Gastroesophageal sphincter (tissue), 4 donors: ENCODE measurements around the gene BACH2. TPM values are rescaled to one million over a fixed set of nuclear protein-coding genes. Genes with fewer than 3 reads are reported as not detected.

Experiments
- ATAC-seq: fragments of 150-250 bp; one replicate; pipeline ENCODE4 v1.9.1; 2016; ENCODE audit warnings: mild to moderate bottlenecking, moderate library complexity
- H3K27ac ChIP-seq, 4 donors: fragments of 200-600 bp; sonication (generic) in 3 of 4; 1 replicate in 3 of 4; 2 replicates in 1 of 4; pipeline ENCODE4 v1.5.1; 2016 to 2019
- H3K27me3 ChIP-seq: fragments of 200-600 bp; sonication (generic); one replicate; pipeline ENCODE4 v1.5.1; 2019
- H3K36me3 ChIP-seq, 2 donors: fragments of 200-600 bp; sonication (generic); one replicate each; pipeline ENCODE4 v1.5.1; 2019; ENCODE audit warnings: control low read depth in 1 of 2
- H3K4me1 ChIP-seq, 3 donors: fragments of 200-600 bp; sonication (generic); 1 replicate in 2 of 3; 2 replicates in 1 of 3; pipeline ENCODE4 v1.5.1; 2016 to 2019; ENCODE audit warnings: control low read depth in 2 of 3
- H3K4me3 ChIP-seq, 2 donors: fragments of 200-600 bp; sonication (generic); one replicate each; pipeline ENCODE4 v1.5.1; 2019; ENCODE audit warnings: mild to moderate bottlenecking in 1 of 2, moderate library complexity in 1 of 2
- H3K9me3 ChIP-seq, 3 donors: fragments of 200-600 bp; sonication (generic); one replicate each; pipeline ENCODE4 v1.5.1; 2017 to 2019; ENCODE audit warnings: control low read depth in 2 of 3
- EP300 ChIP-seq: sonication (generic); formaldehyde crosslinking; IDR thresholded peaks from one replicate; pipeline ENCODE4 v1.6.1; 2017; ENCODE audit warnings: antibody characterized with exemption, mild to moderate bottlenecking
- POLR2A ChIP-seq, 2 donors: fragments of 450-650 bp; IDR thresholded peaks; one replicate each; pipeline ENCODE4 v1.6.1; 2017; ENCODE audit warnings: antibody characterized with exemption in 2 of 2, mild to moderate bottlenecking in 2 of 2, moderate library complexity in 1 of 2
- POLR2AphosphoS5 ChIP-seq: sonication (generic); formaldehyde crosslinking; IDR thresholded peaks from one replicate; pipeline ENCODE4 v1.6.1; 2017; ENCODE audit warnings: antibody characterized with exemption
- WGBS, 2 donors: methylation state at CpG; one replicate each; pipeline ENCODE4 v1.1.5; 2018; ENCODE audit warnings: low coverage in 1 of 2; 5-methylcytosine and 5-hydroxymethylcytosine counted together
- total RNA-seq, 4 donors: library from RNA; depleted of rRNA; stranded (reverse); fragments of >200 nt; gene quantifications; one replicate each; pipeline ENCODE4 v1.1.0, GENCODE V29; 2016
- TF ChIP-seq, protein P1 (sequence below), 4 experiments: fragments of 200-600 bp in 2 of 4; fragments of 450-650 bp in 2 of 4; sonication (generic) in 1 of 4; IDR thresholded peaks; one replicate each; pipeline ENCODE4 v1.5.1; 2017 to 2019; ENCODE audit warnings: antibody characterized with exemption in 4 of 4, mild to moderate bottlenecking in 2 of 4, moderate library complexity in 2 of 4

BACH2 gene
- total RNA-seq, 4 donors from 2014 or later, result 3.5 to 10.4 (median 3.9) TPM

DNA sequence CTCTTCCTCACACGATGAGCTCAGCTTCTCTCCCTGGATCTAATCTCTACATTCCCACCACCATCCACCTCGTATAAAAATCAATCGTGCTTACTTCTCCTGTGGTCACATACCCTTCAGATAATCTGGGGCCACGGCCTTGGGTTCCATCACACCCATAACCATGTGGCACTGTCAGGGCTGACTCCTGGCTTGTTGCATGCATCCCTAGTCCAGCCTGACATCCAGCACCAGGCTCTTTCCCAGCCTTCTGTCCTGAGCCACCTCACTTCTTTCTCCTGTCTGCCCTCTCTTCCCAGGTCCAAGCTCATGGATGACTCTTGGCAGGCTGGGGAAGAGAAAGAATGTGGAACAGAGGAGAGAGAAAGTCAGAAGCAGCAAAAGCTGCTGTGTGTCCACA is 199.8 kb downstream of the BACH2 start:
- H3K4me1 ChIP-seq, result peaks cover 7 to 33% (median 8%) of the 10 kb centered on the region in 3 donors
- no peak overlapping the region for H3K4me3 ChIP-seq
- no peak for ATAC-seq
- no peaks in the 10 kb centered on the region for H3K36me3 ChIP-seq
- no peaks in the 10 kb centered on the region for H3K27me3 ChIP-seq
- 90 to 94% methylated on average over 2 to 4 of the region's 4 CpGs for WGBS, 2 donors
- H3K9me3 ChIP-seq, result no peaks in the 10 kb centered on the region
- H3K27ac ChIP-seq, result peak overlapping the region in 3 of 4 donors; percentile 81 to 89 (median 87)
- no peak for TF ChIP-seq EP300
- TF ChIP-seq, protein P1, sequence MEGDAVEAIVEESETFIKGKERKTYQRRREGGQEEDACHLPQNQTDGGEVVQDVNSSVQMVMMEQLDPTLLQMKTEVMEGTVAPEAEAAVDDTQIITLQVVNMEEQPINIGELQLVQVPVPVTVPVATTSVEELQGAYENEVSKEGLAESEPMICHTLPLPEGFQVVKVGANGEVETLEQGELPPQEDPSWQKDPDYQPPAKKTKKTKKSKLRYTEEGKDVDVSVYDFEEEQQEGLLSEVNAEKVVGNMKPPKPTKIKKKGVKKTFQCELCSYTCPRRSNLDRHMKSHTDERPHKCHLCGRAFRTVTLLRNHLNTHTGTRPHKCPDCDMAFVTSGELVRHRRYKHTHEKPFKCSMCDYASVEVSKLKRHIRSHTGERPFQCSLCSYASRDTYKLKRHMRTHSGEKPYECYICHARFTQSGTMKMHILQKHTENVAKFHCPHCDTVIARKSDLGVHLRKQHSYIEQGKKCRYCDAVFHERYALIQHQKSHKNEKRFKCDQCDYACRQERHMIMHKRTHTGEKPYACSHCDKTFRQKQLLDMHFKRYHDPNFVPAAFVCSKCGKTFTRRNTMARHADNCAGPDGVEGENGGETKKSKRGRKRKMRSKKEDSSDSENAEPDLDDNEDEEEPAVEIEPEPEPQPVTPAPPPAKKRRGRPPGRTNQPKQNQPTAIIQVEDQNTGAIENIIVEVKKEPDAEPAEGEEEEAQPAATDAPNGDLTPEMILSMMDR (IDR thresholded peaks at IDR 0.05), result no peak
- TF ChIP-seq POLR2A (IDR thresholded peaks at IDR 0.05), result no peak
- no peak for TF ChIP-seq POLR2AphosphoS5

DNA sequence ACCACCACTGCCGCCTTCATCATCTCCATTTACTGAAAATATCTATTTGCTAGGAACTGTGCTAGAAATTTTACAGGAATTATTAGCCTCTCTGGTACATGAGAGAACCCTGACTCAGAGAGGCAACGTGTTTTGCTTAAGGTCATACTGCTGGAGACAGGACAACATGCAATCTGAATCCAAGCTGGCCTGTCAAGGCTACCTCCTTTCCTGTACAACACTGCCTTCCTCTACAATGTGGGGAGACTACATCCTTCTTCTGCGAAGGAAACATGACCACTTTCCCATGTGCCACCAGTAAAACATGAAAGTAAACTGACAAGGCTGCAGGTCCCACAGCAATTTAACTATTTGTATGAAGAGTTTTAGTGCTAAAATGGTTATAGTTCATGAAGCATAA is 200.9 kb downstream of the BACH2 start:
- ATAC-seq, result no peak
- no peak for TF ChIP-seq EP300
- TF ChIP-seq POLR2A (IDR thresholded peaks at IDR 0.05), result no peak
- TF ChIP-seq, protein P1 (IDR thresholded peaks at IDR 0.05), result no peak
- TF ChIP-seq POLR2AphosphoS5, result no peak
- H3K4me1 ChIP-seq, result peaks cover 7 to 33% (median 8%) of the 10 kb centered on the region in 3 donors
- WGBS, 2 donors, result 71 to 92% methylated on average over 2 to 3 of the region's 3 CpGs
- H3K36me3 ChIP-seq, result no peaks in the 10 kb centered on the region
- no peaks in the 10 kb centered on the region for H3K27me3 ChIP-seq
- no peaks in the 10 kb centered on the region for H3K9me3 ChIP-seq
- H3K4me3 ChIP-seq, result no peak overlapping the region
- H3K27ac ChIP-seq, result peak overlapping the region in 1 of 4 donors; percentile 89

DNA sequence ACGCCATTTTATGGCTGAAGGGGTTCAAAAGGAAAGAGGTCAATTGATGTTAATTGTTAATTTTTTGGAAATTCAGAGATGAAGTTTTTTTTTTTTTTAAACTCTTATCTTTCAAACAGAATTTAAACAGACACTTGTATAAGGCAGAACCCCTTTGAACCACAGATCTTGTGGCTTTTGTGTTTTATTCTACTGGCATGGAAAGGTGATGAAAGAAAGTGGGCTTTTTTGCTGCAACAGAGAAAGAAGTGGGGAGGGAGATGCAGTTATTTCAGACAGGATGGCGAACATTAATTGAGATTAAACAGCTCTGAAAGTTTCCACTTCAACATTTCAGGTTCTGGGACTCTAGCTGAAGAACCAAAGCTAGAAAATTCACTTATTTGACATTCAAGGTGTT is 201.5 kb downstream of the BACH2 start:
- TF ChIP-seq POLR2A (IDR thresholded peaks at IDR 0.05) (no peak), POLR2AphosphoS5 (no peak), EP300 (no peak)
- TF ChIP-seq, protein P1 (IDR thresholded peaks at IDR 0.05), result no peak
- WGBS, 2 donors, result 71 to 97% methylated on average over 1 to 2 of the region's 2 CpGs
- ATAC-seq, result no peak
- Histone ChIP-seq H3K27me3 (no peaks in the 10 kb centered on the region), H3K4me3 (no peak overlapping the region), H3K4me1 (peaks cover 7 to 33% (median 8%) of the 10 kb centered on the region in 3 donors), H3K27ac (no peak overlapping the region), H3K9me3 (no peaks in the 10 kb centered on the region), H3K36me3 (no peaks in the 10 kb centered on the region)

DNA sequence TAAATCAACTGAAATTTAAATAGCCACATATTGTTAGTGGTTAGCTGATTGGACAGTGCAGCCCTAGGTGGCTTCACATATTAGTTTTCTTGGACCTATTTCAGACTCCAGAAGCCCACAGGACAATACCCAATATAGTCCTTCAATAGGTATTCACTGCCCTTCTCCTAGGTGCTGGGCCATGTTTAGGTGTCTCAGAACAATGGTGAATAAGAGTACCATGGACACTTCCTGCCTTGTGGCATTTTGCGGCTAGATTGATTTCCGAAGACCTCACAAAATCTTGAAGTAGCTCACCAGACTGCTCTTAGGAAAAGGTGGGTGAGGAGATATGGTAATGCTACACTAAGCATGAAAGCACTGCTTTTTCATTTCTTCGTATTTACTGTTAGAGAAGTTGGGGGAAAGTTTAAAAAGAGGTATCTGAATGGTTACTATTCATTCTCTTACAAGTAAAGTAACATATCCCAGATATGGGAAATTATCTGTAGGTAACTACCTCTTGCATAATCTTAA is 203.0 kb downstream of the BACH2 start:
- H3K27me3 ChIP-seq, result no peaks in the 10 kb centered on the region

DNA sequence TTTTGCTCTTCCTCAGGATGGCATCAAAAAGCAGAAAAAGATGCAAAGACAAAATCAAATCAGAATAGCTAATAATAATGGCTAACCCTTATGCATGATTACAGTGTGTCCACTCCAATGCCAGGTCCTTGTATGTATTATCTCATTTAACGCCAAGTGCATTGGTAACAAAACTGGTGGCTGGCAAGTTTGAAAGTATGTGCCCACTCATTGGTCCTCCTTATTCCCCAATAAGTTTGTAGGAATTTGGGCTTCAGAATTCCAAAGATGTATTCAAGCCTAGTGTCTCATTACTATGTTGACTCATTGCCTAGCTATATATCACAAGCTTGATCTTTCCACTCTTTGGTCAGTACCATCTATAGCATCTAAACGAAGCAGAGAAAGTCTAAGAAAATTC is 205.8 kb downstream of the BACH2 start:
- H3K27me3 ChIP-seq, result no peaks in the 10 kb centered on the region
- TF ChIP-seq, protein P1 (IDR thresholded peaks at IDR 0.05), result no peak
- TF ChIP-seq EP300 (no peak), POLR2AphosphoS5 (no peak), POLR2A (IDR thresholded peaks at IDR 0.05) (no peak)
- 100% methylated on average over 1 of the region's 2 CpGs for WGBS, 2 donors
- peaks cover 0 to under 1% (median 0%) of the 10 kb centered on the region in 3 donors for H3K4me1 ChIP-seq
- no peaks in the 10 kb centered on the region for H3K36me3 ChIP-seq
- H3K4me3 ChIP-seq, result no peak overlapping the region
- no peak for ATAC-seq
- no peak overlapping the region for H3K27ac ChIP-seq
- no peaks in the 10 kb centered on the region for H3K9me3 ChIP-seq

More for the DNA sequence above, 203.0 kb downstream of the BACH2 start:
- Histone ChIP-seq H3K4me1 (peaks cover 7 to 28% (median 8%) of the 10 kb centered on the region in 3 donors), H3K9me3 (no peaks in the 10 kb centered on the region), H3K27ac (no peak overlapping the region), H3K36me3 (no peaks in the 10 kb centered on the region), H3K4me3 (no peak overlapping the region)
- TF ChIP-seq, protein P1 (IDR thresholded peaks at IDR 0.05), result no peak
- no peak for TF ChIP-seq EP300
- no peak for TF ChIP-seq POLR2A (IDR thresholded peaks at IDR 0.05)
- TF ChIP-seq POLR2AphosphoS5, result no peak
- no peak for ATAC-seq
- WGBS, 2 donors, result 100% methylated on average over 3 of the region's 3 CpGs
